ENCODE data around the gene APC.

APC gene

DNA sequence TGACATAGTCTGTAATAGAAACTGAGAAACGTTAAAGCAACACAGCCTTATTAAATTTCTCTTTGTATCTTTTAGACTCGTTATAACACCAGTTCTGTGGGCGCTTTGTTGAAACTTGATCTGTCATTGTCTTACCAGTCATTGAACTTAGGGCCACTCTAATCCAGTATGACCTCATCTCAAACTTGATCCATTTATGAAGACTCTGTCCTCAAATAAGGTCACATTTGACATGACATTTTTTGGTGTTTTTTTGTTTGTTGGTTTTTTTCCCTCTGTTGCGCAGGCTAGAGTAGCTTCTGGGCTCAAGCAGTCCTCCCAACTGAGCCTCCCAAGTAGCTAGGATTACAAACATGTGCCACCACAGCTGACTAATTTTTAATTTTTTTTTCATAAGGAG lies 5.9 kb downstream of the APC start:
- TF ChIP-seq, protein P1, sequence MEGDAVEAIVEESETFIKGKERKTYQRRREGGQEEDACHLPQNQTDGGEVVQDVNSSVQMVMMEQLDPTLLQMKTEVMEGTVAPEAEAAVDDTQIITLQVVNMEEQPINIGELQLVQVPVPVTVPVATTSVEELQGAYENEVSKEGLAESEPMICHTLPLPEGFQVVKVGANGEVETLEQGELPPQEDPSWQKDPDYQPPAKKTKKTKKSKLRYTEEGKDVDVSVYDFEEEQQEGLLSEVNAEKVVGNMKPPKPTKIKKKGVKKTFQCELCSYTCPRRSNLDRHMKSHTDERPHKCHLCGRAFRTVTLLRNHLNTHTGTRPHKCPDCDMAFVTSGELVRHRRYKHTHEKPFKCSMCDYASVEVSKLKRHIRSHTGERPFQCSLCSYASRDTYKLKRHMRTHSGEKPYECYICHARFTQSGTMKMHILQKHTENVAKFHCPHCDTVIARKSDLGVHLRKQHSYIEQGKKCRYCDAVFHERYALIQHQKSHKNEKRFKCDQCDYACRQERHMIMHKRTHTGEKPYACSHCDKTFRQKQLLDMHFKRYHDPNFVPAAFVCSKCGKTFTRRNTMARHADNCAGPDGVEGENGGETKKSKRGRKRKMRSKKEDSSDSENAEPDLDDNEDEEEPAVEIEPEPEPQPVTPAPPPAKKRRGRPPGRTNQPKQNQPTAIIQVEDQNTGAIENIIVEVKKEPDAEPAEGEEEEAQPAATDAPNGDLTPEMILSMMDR (IDR thresholded peaks at IDR 0.05; ENCODE audit: control insufficient read depth, insufficient read depth, low read depth, low read length, missing control alignments): no peak

DNA sequence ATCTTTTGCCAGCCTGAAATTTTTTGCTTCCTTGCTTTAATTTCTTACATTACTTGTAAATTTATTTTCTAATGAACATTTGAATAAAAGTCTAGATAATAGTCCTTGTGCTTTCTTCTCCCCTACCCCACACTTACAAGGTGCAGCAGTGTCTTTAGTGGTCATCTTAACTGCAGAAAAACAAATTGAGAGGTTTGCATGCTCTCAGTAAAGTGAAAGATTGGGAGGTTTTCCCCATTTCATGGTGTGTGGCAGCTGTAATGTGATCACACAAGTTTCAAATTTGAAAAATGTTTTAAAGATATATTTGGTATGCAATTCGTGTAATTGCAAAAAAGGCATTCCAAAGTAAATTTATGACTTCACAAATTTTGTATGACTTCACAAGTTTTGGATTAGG lies 14.7 kb downstream of the APC start:
- H3K4me3 ChIP-seq (ENCODE audit: control insufficient read depth, low read depth, low read length): no peak overlapping the region
- TF ChIP-seq, protein P1 (IDR thresholded peaks at IDR 0.05; ENCODE audit: control insufficient read depth, insufficient read depth, low read depth, low read length, missing control alignments): no peak
- no peak for DNase-seq (ENCODE audit: low read depth)

More for the DNA sequence above, 5.9 kb downstream of the APC start:
- H3K4me3 ChIP-seq (ENCODE audit: control insufficient read depth, low read depth, low read length): no peak overlapping the region
- no peak for DNase-seq (ENCODE audit: low read depth)

DNA sequence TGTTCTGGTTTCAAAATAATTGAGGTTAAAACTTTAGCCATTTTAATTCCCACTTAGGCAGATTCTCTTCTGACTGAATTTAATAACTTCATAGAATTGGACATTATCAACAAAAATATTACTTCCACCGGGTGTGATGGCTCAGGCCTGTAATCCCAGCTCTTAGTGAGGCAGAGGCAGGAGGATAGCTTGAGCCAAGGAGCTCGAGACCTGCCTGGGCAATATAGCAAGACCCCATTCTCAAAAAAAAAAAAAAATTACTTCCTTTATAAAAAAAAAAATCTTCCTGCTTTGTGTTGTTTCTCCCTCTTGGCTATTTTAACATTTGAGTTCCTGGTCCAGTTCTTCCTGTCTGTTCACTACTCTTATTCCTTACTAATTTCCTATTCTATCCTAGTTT lies 18.0 kb downstream of the APC start:
- no peak for DNase-seq (ENCODE audit: low read depth)
- TF ChIP-seq, protein P1 (IDR thresholded peaks at IDR 0.05; ENCODE audit: control insufficient read depth, insufficient read depth, low read depth, low read length, missing control alignments): no peak
- H3K4me3 ChIP-seq (ENCODE audit: control insufficient read depth, low read depth, low read length): no peak overlapping the region

DNA sequence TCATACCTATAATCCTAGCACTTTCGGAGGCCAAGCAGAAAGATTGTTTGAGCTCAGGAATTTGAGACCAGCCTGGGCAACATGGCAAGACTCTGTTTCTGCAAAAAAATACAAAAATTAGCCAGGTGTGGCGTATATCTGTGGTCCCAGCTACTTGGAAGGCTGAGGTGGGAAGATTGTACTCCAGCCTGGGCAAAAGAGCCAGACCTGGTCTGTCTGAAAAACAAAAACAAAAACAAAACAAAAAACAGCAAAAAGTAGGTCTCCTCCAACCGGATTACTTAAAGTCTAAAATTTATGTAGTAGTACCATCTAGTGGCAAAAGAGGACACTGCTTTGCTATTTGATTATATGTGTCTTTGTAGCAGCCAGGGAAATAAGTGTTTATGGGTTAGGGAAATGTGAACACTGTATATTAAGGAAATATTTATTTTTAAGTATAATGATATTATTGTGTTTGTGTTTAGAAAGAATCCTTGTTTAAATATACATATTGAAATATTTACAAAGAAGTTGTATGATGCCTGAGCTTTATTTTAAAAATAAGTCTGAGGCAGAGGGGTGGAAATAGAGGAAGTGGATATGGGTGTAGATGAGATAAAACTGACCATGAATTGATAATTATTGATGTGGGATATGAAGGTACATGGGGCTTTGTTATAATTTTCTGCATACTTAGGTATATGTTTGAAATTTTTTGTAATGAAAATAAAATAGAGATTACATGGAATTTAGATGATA lies 20.0 kb downstream of the APC start:
- H3K4me3 ChIP-seq (ENCODE audit: control insufficient read depth, low read depth, low read length): no peak overlapping the region
- TF ChIP-seq, protein P1 (IDR thresholded peaks at IDR 0.05; ENCODE audit: control insufficient read depth, insufficient read depth, low read depth, low read length, missing control alignments): peak; percentile 67
- DNase-seq (ENCODE audit: low read depth): no peak

DNA sequence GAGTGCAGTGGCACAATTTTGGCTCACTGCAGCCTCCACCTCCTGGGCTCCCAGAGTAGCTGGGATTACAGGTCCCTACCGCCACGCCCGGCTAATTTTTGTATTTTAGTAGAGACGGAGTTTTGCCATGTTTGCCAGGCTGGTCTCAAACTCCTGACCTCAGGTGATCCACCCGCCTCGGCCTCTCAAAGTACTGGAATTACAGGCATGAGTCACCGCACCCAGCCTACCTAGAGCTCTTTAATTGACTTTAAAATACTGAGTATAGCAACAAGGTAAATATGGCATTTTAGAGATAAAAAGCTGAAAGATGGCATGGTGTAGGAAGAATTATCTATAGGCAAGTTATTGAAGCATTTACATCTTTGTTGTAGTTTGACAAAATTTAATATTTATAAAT lies 21.0 kb downstream of the APC start:
- H3K4me3 ChIP-seq (ENCODE audit: control insufficient read depth, low read depth, low read length): no peak overlapping the region
- TF ChIP-seq, protein P1 (IDR thresholded peaks at IDR 0.05; ENCODE audit: control insufficient read depth, insufficient read depth, low read depth, low read length, missing control alignments): no peak
- no peak for DNase-seq (ENCODE audit: low read depth)

DNA sequence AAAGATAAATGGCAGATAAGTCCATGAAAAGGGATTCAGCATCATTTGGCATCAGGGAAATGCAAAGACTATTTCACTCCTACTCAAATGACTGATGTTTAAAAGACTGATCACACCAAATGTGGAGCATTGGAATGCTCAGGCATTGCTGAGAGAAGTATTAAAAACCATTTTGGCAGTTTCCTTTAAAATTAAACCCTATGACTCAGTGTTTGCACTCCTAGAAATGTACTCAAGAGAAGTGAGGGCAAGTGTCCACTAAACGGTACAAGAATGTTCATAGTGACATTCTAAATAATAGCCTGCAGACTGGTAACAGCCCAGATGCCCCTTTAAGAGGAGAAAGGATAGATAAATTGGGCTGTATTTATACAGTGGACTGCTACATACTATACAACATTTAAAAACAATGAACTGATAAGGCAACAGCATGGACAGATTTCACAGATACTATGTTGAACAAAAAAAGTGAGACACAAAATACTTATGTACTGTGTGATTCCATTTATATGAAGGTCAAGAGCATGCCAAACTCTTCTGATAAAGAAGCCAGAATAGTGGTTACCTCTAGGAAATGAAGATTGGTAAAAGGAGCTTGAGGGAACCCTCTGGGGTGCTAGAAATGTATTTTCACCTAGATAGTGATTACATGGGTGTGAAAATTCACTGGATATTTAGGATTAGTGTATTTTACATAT lies 24.6 kb downstream of the APC start:
- TF ChIP-seq, protein P1 (IDR thresholded peaks at IDR 0.05; ENCODE audit: control insufficient read depth, insufficient read depth, low read depth, low read length, missing control alignments): no peak
- no peak overlapping the region for H3K4me3 ChIP-seq (ENCODE audit: control insufficient read depth, low read depth, low read length)
- DNase-seq (ENCODE audit: low read depth): no peak

All from AG09309 (cell line).